NCI-H2196 treated with DMSO at 0.1 percent for 48 hours (cell line): ENCODE data around the gene ZC3H18.

Experiments
- DNase-seq: peaks from one replicate; lab custom pipeline; 2025; ENCODE audit not compliant: unreplicated experiment; lab: John Stamatoyannopoulos, UW

The ZC3H18 gene

GRCh38 chr16:88619859-88620815 is 49.9 kb downstream of the ZC3H18 start:
- no peak for DNase-seq

GRCh38 chr16:88622125-88622524 is 51.9 kb downstream of the ZC3H18 start:
- DNase-seq: no peak

- no peak for DNase-seq
These were observed 52.7 kb downstream of the ZC3H18 start for GRCh38 chr16:88622866-88623265.

GRCh38 chr16:88623858-88624257 is 53.7 kb downstream of the ZC3H18 start:
- DNase-seq: no peak

- DNase-seq: no peak
These were observed 54.3 kb downstream of the ZC3H18 start for GRCh38 chr16:88624481-88624880.

- no peak for DNase-seq
These were observed 54.9 kb downstream of the ZC3H18 start for GRCh38 chr16:88624977-88625576.

GRCh38 chr16:88626646-88627045 is 56.4 kb downstream of the ZC3H18 start:
- DNase-seq: no peak

GRCh38 chr16:88627531-88628411 is 57.6 kb downstream of the ZC3H18 start:
- DNase-seq: no peak

- DNase-seq: no peak
These were observed 58.3 kb downstream of the ZC3H18 start for GRCh38 chr16:88628512-88628974.

- DNase-seq: no peak
These were observed 59.6 kb downstream of the ZC3H18 start for GRCh38 chr16:88629835-88630234.

GRCh38 chr16:88630433-88630832 is 60.2 kb downstream of the ZC3H18 start:
- no peak for DNase-seq

- DNase-seq: no peak
These were observed 60.7 kb downstream of the ZC3H18 start for GRCh38 chr16:88630941-88631340.

GRCh38 chr16:88631384-88631783 is 61.2 kb downstream of the ZC3H18 start:
- DNase-seq: no peak

- no peak for DNase-seq
These were observed 61.9 kb downstream of the ZC3H18 start for GRCh38 chr16:88631920-88632586.

GRCh38 chr16:88632587-88632930 is 62.4 kb downstream of the ZC3H18 start:
- no peak for DNase-seq

GRCh38 chr16:88633684-88634140 is 63.5 kb downstream of the ZC3H18 start:
- DNase-seq: no peak

- no peak for DNase-seq
These were observed 64.2 kb downstream of the ZC3H18 start for GRCh38 chr16:88634141-88634993.

- DNase-seq: no peak
These were observed 64.9 kb downstream of the ZC3H18 start for GRCh38 chr16:88634994-88635670.

GRCh38 chr16:88635671-88636319 is 65.6 kb downstream of the ZC3H18 start:
- no peak for DNase-seq
